Immature natural killer cell (primary cell): ENCODE results near the gene LRFN5. TPM values are rescaled to one million over a fixed set of nuclear protein-coding genes. Genes with fewer than 3 reads are reported as not detected.

Experiments used
- DNase-seq, 3 donors: peaks; one replicate each; pipeline ENCODE4 v3.0.0; 2022; ENCODE audit warnings: mixed read lengths in 1 of 3
- H3K27ac Mint-ChIP-seq, 6 donors: one replicate each; pipeline ENCODE4 v1.8.0; 2020; ENCODE audit warnings: mixed read lengths in 6 of 6, mild to moderate bottlenecking in 5 of 6, inconsistent platforms in 4 of 6, moderate library complexity in 3 of 6
- H3K27me3 Mint-ChIP-seq, 3 donors: one replicate each; pipeline ENCODE4 v1.8.0; 2020 to 2021; ENCODE audit warnings: low read depth in 3 of 3, mild to moderate bottlenecking in 3 of 3, mixed read lengths in 3 of 3, moderate library complexity in 3 of 3, inconsistent platforms in 1 of 3
- H3K36me3 Mint-ChIP-seq, 3 donors: one replicate each; pipeline ENCODE4 v1.8.0; 2020; ENCODE audit warnings: mixed read lengths in 3 of 3, inconsistent platforms in 2 of 3, mild to moderate bottlenecking in 2 of 3
- H3K4me1 Mint-ChIP-seq, 2 donors: one replicate each; pipeline ENCODE4 v1.8.0; 2020; ENCODE audit warnings: inconsistent platforms in 2 of 2, mild to moderate bottlenecking in 2 of 2, mixed read lengths in 2 of 2, moderate library complexity in 1 of 2
- H3K4me3 Mint-ChIP-seq, 5 donors: one replicate each; pipeline ENCODE4 v1.8.0; 2020; ENCODE audit warnings: mild to moderate bottlenecking in 5 of 5, mixed read lengths in 5 of 5, inconsistent platforms in 3 of 5, moderate library complexity in 3 of 5
- H3K9me3 Mint-ChIP-seq, 6 donors: one replicate each; pipeline ENCODE4 v1.8.0; 2020; ENCODE audit warnings: mild to moderate bottlenecking in 6 of 6, mixed read lengths in 6 of 6, inconsistent platforms in 4 of 6, moderate library complexity in 3 of 6
- polyA plus RNA-seq, 3 donors: library from polyadenylated mRNA; unstranded; fragments of 300-500 nt; fragmentation: Illumina TruSeq; gene quantifications; one replicate each; pipeline ENCODE4 v1.2.3, GENCODE V29; 2021

The LRFN5 gene
- polyA plus RNA-seq, 3 donors from 2014 or later = not detected

DNA sequence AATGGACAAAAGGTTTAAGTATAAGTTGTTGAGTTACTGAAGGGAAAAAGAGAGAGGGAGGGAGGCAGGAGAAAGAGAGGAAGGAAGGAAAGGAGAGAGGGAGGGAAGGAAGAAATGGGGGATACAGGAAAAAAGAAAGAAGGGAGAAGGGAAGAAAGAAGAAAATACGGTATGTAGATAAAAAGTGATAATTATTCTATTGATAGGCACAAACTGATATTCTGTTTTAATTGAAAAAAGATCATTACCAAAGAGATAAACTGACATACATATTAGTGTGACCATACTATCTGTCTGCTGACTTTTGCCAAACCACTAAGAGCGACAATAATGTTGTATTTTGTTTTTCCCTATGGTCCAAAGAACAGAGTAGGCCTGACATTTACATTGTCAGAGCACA is 154.5 kb downstream of the LRFN5 start:
- no peak overlapping the region for H3K4me3 Mint-ChIP-seq
- no peak for DNase-seq
- no peaks in the 10 kb centered on the region for H3K36me3 Mint-ChIP-seq
- H3K27me3 Mint-ChIP-seq = peaks cover 0 to 2% (median 2%) of the 10 kb centered on the region in 3 donors
- no peak overlapping the region for H3K27ac Mint-ChIP-seq
- H3K9me3 Mint-ChIP-seq = peaks cover 6 to 19% (median 10%) of the 10 kb centered on the region in 6 donors
- H3K4me1 Mint-ChIP-seq = no peaks in the 10 kb centered on the region

DNA sequence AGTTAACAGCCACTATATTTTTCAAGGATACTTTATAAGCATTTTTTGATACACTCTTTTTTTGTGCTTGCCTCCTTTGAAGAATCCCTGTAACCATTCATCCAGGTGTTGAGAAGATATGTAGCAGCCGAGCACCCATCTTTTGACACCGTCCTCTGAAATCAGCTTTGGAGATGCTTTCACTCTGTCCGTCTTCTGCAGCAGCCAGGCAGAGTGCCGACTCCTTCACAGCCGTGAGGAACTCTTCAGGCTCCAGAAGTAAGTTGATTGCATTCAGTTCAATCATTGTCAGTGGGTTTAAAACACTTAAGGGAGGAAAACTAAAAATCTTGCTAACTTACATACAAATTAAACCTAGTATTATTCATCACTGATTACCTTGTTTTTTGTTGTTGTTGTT is 160.1 kb downstream of the LRFN5 start:
- Mint-ChIP-seq H3K4me1 (no peaks in the 10 kb centered on the region), H3K36me3 (no peaks in the 10 kb centered on the region), H3K4me3 (no peak overlapping the region), H3K27ac (no peak overlapping the region), H3K9me3 (peaks cover 0 to 21% (median 4%) of the 10 kb centered on the region in 6 donors), H3K27me3 (no peaks in the 10 kb centered on the region)
- DNase-seq = no peak

DNA sequence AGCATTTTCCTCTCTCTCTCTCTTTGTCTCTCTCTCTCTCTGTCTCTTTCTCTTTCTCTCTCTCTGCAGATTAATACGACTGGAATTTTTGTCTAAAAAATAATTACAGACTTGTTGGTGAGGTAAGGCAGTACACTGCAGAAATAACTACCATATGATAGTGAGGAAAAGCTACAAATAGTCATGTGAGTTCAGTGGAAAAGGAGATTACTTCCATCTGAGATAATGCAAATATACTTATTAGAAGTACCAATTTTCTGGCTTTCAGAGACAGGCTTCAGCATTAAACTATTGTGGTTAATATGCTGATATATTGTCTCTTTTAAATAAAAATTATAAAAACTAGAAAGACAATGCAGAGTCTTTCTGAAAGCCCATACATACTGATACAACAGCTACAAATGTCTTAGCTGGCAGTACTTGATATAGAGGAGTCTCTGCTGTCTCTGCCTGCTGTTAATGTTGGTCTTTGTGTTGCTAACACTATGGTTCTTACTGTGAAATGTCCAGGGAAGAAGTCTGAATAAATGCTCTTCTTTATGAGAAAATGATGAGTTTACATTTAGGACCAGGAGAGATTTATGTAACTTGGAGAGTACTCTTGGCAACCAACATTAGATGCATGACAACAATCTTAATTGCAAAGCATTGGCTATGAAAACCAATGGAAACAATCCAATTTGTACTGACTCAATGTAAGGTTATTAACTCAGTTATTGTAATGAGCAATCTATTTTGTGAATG is 167.0 kb downstream of the LRFN5 start:
- Mint-ChIP-seq H3K27ac (no peak overlapping the region), H3K9me3 (peaks cover 0 to 32% (median 13%) of the 10 kb centered on the region in 6 donors)

DNA sequence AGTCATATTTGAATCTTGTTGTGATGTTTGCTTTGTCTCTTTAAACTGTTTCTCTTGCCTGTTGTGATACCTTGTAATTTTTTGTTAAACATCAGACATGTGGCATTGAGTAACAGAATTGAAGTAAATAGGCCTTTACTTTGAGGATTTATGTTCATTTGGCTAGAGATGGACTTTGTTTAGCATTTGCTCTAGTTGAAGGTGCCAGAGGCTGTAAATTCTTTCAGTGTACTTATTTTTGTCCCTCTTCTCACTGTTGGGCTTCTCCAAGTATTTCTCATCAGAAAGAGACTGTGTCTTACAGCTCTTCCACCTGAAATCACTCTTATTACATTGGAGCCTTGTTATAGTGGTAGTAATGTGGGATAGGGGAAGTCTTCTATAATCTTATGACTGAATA is 175.8 kb downstream of the LRFN5 start:
- H3K27ac Mint-ChIP-seq = no peak overlapping the region
- no peak overlapping the region for H3K4me3 Mint-ChIP-seq
- no peaks in the 10 kb centered on the region for H3K27me3 Mint-ChIP-seq
- DNase-seq = no peak
- no peaks in the 10 kb centered on the region for H3K36me3 Mint-ChIP-seq
- peaks cover 2 to 25% (median 13%) of the 10 kb centered on the region in 6 donors for H3K9me3 Mint-ChIP-seq
- H3K4me1 Mint-ChIP-seq = no peaks in the 10 kb centered on the region

More for the DNA sequence above, 167.0 kb downstream of the LRFN5 start:
- no peak overlapping the region for H3K4me3 Mint-ChIP-seq
- no peaks in the 10 kb centered on the region for H3K27me3 Mint-ChIP-seq
- H3K36me3 Mint-ChIP-seq = no peaks in the 10 kb centered on the region
- DNase-seq = no peak
- H3K4me1 Mint-ChIP-seq = no peaks in the 10 kb centered on the region

DNA sequence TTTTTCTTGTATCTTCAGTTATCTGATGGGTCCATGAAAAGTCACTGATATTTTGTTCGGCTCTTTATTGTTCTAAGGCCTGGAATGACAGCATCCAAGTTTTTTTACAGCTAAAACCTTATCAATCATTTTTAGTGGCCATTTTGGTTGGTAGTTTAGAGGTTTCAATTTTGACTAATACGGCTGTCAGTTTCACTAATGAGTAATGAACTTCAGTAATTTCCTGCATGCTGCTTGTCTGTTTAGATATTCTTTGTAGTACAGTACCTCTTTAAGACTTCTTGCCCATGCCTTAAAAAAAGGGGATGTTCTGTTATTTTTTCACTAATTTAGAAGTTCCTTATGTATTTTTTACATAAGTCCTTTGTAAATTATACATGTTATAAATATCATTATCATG is 176.7 kb downstream of the LRFN5 start:
- H3K4me3 Mint-ChIP-seq = no peak overlapping the region
- no peaks in the 10 kb centered on the region for H3K4me1 Mint-ChIP-seq
- H3K36me3 Mint-ChIP-seq = no peaks in the 10 kb centered on the region
- DNase-seq = no peak
- H3K27ac Mint-ChIP-seq = no peak overlapping the region
- H3K27me3 Mint-ChIP-seq = no peaks in the 10 kb centered on the region
- peaks cover 2 to 25% (median 13%) of the 10 kb centered on the region in 6 donors for H3K9me3 Mint-ChIP-seq

DNA sequence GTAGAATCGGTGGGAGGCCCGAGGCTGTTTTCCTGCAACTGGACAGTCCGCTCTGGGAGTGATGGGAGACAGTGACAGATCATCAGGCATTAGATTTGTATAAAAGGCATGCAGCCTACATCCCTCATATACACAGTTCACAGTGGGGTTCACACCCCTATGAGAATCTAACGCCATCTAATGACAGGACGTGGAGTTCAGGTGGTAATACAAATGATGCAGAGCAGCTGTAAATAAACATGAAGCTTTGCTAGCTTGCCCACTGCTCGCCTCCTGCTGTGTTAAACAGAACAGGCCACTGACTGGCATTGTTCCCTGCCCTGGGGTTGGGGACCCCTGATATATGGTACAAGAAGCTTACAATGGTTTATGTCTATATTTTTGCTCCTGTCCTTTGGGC is 179.0 kb downstream of the LRFN5 start:
- Mint-ChIP-seq H3K4me3 (no peak overlapping the region), H3K36me3 (no peaks in the 10 kb centered on the region), H3K9me3 (peaks cover 5 to 20% (median 12%) of the 10 kb centered on the region in 6 donors), H3K27me3 (no peaks in the 10 kb centered on the region), H3K4me1 (no peaks in the 10 kb centered on the region), H3K27ac (no peak overlapping the region)
- no peak for DNase-seq

DNA sequence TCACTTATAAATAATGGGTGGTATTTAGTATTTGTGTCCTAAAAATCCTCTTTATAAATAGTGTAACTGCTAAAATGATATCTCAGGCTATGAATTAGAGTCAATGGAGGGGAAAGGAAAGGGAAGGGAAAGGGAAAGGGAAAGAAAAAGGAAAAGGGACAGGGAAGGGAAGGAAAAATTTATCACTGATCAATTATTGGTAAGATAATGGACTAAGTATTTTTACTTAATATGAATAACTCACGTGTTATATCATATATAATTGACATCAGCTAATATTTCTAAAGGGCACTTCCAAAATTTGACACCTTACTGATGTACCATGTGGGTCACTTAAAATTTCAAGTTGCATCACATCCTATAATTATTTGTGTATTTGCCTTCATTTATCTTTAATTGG is 193.1 kb downstream of the LRFN5 start:
- Mint-ChIP-seq H3K27ac (no peak overlapping the region), H3K27me3 (no peaks in the 10 kb centered on the region), H3K36me3 (no peaks in the 10 kb centered on the region), H3K9me3 (peaks cover 7 to 31% (median 17%) of the 10 kb centered on the region in 6 donors), H3K4me3 (no peak overlapping the region), H3K4me1 (no peaks in the 10 kb centered on the region)
- no peak for DNase-seq

DNA sequence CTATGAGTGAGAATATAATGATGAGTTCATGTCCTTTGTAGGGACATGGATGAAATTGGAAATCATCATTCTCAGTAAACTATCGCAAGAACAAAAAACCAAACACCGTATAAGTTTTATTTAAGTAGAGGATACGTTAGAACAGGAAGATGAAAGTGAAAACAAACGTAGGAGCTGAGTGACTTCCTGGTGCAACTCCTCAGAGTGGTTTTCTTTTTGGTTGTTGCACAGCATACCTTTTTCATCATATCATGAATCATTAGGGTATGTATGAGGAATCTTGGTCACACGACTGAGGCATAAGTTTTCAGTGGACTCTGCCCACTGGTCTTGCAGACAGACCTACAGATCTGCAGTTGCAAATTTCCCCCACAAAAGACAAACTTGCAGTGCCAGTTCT is 199.0 kb downstream of the LRFN5 start:
- no peaks in the 10 kb centered on the region for H3K27me3 Mint-ChIP-seq
- no peak overlapping the region for H3K27ac Mint-ChIP-seq
- H3K36me3 Mint-ChIP-seq = peaks cover 0 to 3% (median 0%) of the 10 kb centered on the region in 3 donors
- H3K9me3 Mint-ChIP-seq = peaks cover 3 to 41% (median 16%) of the 10 kb centered on the region in 6 donors
- no peak for DNase-seq
- H3K4me1 Mint-ChIP-seq = no peaks in the 10 kb centered on the region
- H3K4me3 Mint-ChIP-seq = no peak overlapping the region

DNA sequence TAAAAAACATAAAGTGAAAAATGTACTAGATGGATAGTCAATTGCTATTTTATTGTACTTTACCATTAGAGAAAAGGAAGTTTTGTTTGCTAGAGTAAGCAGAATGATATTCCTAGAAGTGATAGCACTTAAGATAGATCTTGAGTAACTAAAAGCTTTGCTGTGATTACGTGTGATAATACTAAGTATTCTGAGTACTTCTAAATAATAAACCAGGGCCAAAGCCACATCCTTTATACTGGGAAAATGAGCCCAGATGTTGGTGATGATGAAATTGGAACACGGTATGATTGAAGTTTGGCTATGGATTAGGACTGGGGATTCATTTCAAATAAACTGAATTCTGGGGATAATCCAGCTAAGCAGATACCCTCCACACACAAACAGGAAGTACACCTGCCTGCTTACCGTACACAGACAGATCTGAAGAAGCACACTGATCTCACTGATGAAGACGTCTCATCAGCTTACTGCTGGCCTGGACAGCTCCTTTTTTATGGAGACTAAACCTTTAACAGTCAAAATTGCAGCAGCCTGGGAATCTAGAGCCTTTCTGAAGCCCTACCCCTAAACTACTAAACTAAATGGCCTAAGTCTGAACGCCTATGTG is 199.8 kb downstream of the LRFN5 start:
- Mint-ChIP-seq H3K27me3 (no peaks in the 10 kb centered on the region), H3K4me3 (no peak overlapping the region)
- no peak for DNase-seq

DNA sequence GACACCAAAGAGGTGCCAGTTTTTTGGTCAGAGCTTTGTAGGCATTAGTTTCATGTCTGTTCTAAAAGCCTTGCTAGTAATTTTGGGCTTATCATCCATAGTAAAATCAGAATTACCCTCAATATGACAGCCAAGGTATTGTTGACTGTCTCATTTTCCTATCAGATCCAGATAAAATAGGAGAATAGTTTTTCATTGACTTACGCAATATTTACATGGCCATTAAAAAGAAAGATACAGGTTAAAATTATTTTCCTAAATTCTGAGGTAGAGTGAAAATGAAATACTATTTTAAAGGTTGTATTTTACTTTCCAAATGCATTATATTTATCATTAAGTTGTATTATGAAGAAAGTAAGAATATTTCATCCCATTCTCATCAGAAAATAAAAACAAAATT is 203.7 kb downstream of the LRFN5 start:
- DNase-seq = no peak
- peaks cover 0 to 3% (median 0%) of the 10 kb centered on the region in 3 donors for H3K36me3 Mint-ChIP-seq
- H3K9me3 Mint-ChIP-seq = peaks cover 6 to 29% (median 12%) of the 10 kb centered on the region in 6 donors
- H3K4me3 Mint-ChIP-seq = no peak overlapping the region
- no peaks in the 10 kb centered on the region for H3K4me1 Mint-ChIP-seq
- H3K27me3 Mint-ChIP-seq = no peaks in the 10 kb centered on the region
- H3K27ac Mint-ChIP-seq = no peak overlapping the region

More for the DNA sequence above, 199.8 kb downstream of the LRFN5 start:
- Mint-ChIP-seq H3K36me3 (peaks cover 0 to 3% (median 0%) of the 10 kb centered on the region in 3 donors), H3K9me3 (peaks cover 4 to 39% (median 16%) of the 10 kb centered on the region in 6 donors), H3K27ac (no peak overlapping the region), H3K4me1 (no peaks in the 10 kb centered on the region)

DNA sequence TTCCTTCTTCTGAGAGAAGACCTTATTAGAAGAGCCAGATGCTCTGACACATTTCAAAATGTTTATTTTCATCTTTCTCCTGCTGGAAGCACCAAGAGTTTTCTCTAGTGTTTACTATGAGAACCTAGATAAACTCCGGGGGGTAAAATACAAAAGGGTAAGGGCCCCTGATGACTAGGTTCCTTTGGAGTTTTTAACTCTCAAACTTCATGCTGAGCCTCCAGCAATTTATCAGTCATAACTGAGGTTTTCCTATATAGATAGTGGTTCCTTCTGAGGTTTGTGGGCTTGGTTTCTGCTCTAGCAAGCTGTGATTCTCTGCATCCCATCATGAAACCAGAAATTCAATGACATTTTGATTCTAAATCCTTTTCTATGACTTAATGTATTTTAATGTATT is 210.9 kb downstream of the LRFN5 start:
- Mint-ChIP-seq H3K27me3 (no peaks in the 10 kb centered on the region), H3K27ac (no peak overlapping the region), H3K4me3 (no peak overlapping the region), H3K36me3 (peaks cover 0 to 3% (median 0%) of the 10 kb centered on the region in 3 donors), H3K4me1 (no peaks in the 10 kb centered on the region), H3K9me3 (peaks cover 13 to 49% (median 27%) of the 10 kb centered on the region in 6 donors)
- no peak for DNase-seq

DNA sequence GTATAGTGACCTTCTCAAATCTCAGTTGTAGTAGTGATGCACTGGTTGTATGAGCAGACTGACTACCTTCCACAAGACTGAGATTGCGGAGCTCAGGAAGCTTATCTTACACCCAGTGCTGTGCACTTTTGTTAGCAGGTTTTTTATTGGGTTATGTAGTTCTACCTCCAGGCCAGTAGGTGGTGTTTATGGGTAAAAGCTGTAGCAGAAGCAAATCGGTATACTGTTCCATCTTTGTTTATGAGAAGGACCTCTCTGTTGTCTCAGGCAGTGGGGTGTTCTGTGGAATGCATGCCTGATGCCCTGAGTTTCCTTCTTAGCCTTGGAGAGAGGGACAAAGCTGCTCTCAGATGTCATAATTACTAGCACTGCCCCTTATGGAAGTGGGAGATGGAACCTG is 217.8 kb downstream of the LRFN5 start:
- no peak for DNase-seq
- Mint-ChIP-seq H3K9me3 (peaks cover 8 to 63% (median 32%) of the 10 kb centered on the region in 6 donors), H3K4me3 (no peak overlapping the region), H3K27ac (no peak overlapping the region), H3K27me3 (peaks cover 0 to 2% (median 1%) of the 10 kb centered on the region in 3 donors), H3K36me3 (peaks cover 0 to 5% (median 0%) of the 10 kb centered on the region in 3 donors), H3K4me1 (no peaks in the 10 kb centered on the region)

DNA sequence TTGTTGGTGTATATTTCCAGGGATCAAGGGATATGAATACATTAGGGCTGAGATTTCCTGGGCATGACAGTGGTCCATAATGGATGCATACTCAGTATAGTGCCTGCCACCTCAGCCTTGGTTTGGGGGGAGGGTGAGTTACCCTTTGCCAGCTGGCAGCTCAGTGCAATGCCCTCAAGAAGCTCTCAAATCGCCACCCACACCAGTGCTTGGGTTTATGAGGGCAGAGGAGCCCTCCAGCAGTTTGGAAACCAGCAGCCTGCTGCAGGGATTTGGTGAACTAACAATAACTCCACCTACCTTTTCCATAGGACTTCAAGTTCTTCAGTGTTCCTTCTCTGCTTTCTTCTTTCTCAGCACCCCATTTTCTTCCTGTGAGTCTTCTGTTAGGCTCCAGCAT is 218.9 kb downstream of the LRFN5 start:
- peaks cover 8 to 53% (median 28%) of the 10 kb centered on the region in 6 donors for H3K9me3 Mint-ChIP-seq
- H3K4me1 Mint-ChIP-seq = no peaks in the 10 kb centered on the region
- peaks cover 0 to 2% (median 1%) of the 10 kb centered on the region in 3 donors for H3K27me3 Mint-ChIP-seq
- H3K4me3 Mint-ChIP-seq = no peak overlapping the region
- H3K36me3 Mint-ChIP-seq = peaks cover 0 to 5% (median 0%) of the 10 kb centered on the region in 3 donors
- DNase-seq = no peak
- no peak overlapping the region for H3K27ac Mint-ChIP-seq

DNA sequence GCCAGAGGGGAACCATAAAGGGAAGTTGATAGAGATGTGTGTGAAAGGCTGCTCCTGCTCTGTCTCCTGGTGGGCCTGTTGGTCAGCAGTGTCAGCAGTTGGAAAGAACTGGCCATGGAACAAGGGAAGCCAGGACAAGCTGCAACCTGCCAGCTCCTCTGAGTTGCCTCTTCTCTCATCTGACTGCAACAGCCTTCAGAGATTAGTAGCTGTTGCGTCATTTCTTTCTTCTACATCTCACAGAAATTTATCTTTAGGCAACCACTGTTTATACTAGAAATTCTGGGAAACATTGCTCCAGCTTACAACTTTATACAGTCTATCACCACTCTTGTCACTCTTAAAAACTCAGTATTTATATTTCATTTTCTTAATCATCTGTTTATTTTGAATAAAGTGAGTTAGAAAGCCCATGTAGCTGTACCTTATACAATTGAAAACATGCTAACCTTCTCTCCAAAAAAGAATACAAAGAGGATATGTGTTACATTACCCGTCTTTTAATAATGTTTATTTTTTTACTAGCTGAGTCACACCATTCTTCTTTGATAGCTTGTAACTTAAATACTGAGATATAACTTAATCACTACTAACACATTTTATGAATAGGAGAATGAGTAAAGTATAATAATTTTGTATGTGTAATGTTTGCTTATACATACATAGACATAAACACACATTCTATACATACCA is 224.2 kb downstream of the LRFN5 start:
- Mint-ChIP-seq H3K27ac (no peak overlapping the region), H3K9me3 (peaks cover 7 to 19% (median 12%) of the 10 kb centered on the region in 6 donors), H3K4me1 (no peaks in the 10 kb centered on the region), H3K36me3 (peaks cover 0 to 3% (median 0%) of the 10 kb centered on the region in 3 donors), H3K27me3 (no peaks in the 10 kb centered on the region), H3K4me3 (no peak overlapping the region)
- DNase-seq = no peak
